HEK293 (cell line): ENCODE data around the gene YAF2.
A peak's percentile ranks its signal among the peaks of the same experiment; 100 is the strongest.

Source experiments
- CTCF ChIA-PET: fragments of 350-600 bp; formaldehyde crosslinking; extraction: SDS; loops from one replicate; lab custom pipeline; 2021; ENCODE audit warnings: antibody characterized with exemption; lab: Yijun Ruan, JAX
- POLR2A ChIA-PET: fragments of 300-600 bp; formaldehyde crosslinking; extraction: SDS; loops from one replicate; lab custom pipeline; 2020; ENCODE audit warnings: antibody characterized with exemption, inconsistent platforms; lab: Yijun Ruan, JAX
- H3K27ac ChIP-seq: fragments of 200-500 bp; sonication (Bioruptor generic); 2 replicates; pipeline ENCODE4 v1.5.1; 2014; ENCODE audit warnings: low read depth, low read length, control low read depth, inconsistent platforms; ENCODE audit errors: extremely low read depth
- H3K36me3 ChIP-seq, 2 experiments: fragments of 200-500 bp in 1 of 2; sonication (Bioruptor generic) in 1 of 2; 1 replicate in 1 of 2; 2 replicates in 1 of 2; pipeline ENCODE4 v1.5.1; 2014 to 2017; ENCODE audit warnings: inconsistent platforms in 2 of 2, low read length in 2 of 2; ENCODE audit not compliant: control insufficient read depth in 2 of 2, insufficient read depth in 1 of 2
- H3K4me1 ChIP-seq: fragments of 200-500 bp; sonication (Bioruptor generic); 2 replicates; pipeline ENCODE4 v1.5.1; 2014; ENCODE audit warnings: mild to moderate bottlenecking, low read length, inconsistent platforms; ENCODE audit not compliant: control insufficient read depth, insufficient read depth
- H3K4me3 ChIP-seq: 2 replicates; pipeline ENCODE4 v1.5.1; 2011; ENCODE audit warnings: low read depth, mild to moderate bottlenecking, control low read depth, low read length, moderate library complexity
- H3K9me3 ChIP-seq: fragments of 200-500 bp; sonication (Bioruptor generic); 2 replicates; pipeline ENCODE4 v1.5.1; 2014; ENCODE audit warnings: low read depth, low read length, inconsistent platforms; ENCODE audit not compliant: control insufficient read depth, insufficient read depth
- FEZF1 ChIP-seq: fragments of 450-650 bp; formaldehyde crosslinking; IDR thresholded peaks from 2 replicates; pipeline ENCODE4 v1.5.1; 2016; ENCODE audit warnings: missing biosample characterization, missing genetic modification characterization
- HOXA7 ChIP-seq: sonication (generic); formaldehyde crosslinking; IDR thresholded peaks from 2 replicates; pipeline ENCODE4 v1.8.1; 2022; ENCODE audit warnings: missing genetic modification reagents, borderline replicate concordance
- ZBTB7A ChIP-seq: fragments of 450-650 bp; formaldehyde crosslinking; IDR thresholded peaks from 2 replicates; pipeline ENCODE4 v1.5.1; 2016; ENCODE audit warnings: low read depth, missing biosample characterization, missing genetic modification characterization
- ZEB2 ChIP-seq: fragments of 450-650 bp; formaldehyde crosslinking; IDR thresholded peaks from 2 replicates; pipeline ENCODE4 v1.5.1; 2016; ENCODE audit warnings: missing biosample characterization, missing genetic modification characterization
- ZNF133 ChIP-seq: fragments of 450-650 bp; formaldehyde crosslinking; IDR thresholded peaks from 2 replicates; pipeline ENCODE4 v1.5.1; 2016; ENCODE audit warnings: missing biosample characterization, missing genetic modification characterization
- ZNF175 ChIP-seq: fragments of 450-650 bp; formaldehyde crosslinking; IDR thresholded peaks from 2 replicates; pipeline ENCODE4 v1.5.1; 2016; ENCODE audit warnings: missing biosample characterization, missing genetic modification characterization
- ZNF23 ChIP-seq: fragments of 450-650 bp; formaldehyde crosslinking; IDR thresholded peaks from 2 replicates; pipeline ENCODE4 v1.5.1; 2016; ENCODE audit warnings: missing biosample characterization, missing genetic modification characterization, borderline replicate concordance
- ZNF341 ChIP-seq: fragments of 450-650 bp; formaldehyde crosslinking; IDR thresholded peaks from 2 replicates; pipeline ENCODE4; 2016; ENCODE audit warnings: low read depth, missing biosample characterization, missing genetic modification characterization
- ZNF529 ChIP-seq: fragments of 450-650 bp; formaldehyde crosslinking; IDR thresholded peaks from 2 replicates; pipeline ENCODE4 v1.5.1; 2017; ENCODE audit warnings: missing genetic modification characterization, missing biosample characterization; ENCODE audit not compliant: insufficient replicate concordance
- ZNF664 ChIP-seq: fragments of 450-650 bp; formaldehyde crosslinking; IDR thresholded peaks from 2 replicates; pipeline ENCODE4 v1.5.1; 2016; ENCODE audit warnings: missing biosample characterization, missing genetic modification characterization
- TF ChIP-seq, protein P1 (sequence below): fragments of 450-650 bp; formaldehyde crosslinking; IDR thresholded peaks from 2 replicates; pipeline ENCODE4 v1.5.1; 2016; ENCODE audit warnings: missing biosample characterization, missing genetic modification characterization
- TF ChIP-seq, protein P2 (sequence below): fragments of 450-650 bp; formaldehyde crosslinking; IDR thresholded peaks from 2 replicates; pipeline ENCODE4 v1.5.1; 2016; ENCODE audit warnings: missing biosample characterization, missing genetic modification characterization
- TF ChIP-seq, protein P3 (sequence below): fragments of 450-650 bp; formaldehyde crosslinking; IDR thresholded peaks from 2 replicates; pipeline ENCODE4 v1.5.1; 2017; ENCODE audit warnings: missing biosample characterization, missing genetic modification characterization
- TF ChIP-seq, protein P4 (sequence below): fragments of 450-650 bp; formaldehyde crosslinking; IDR thresholded peaks from 2 replicates; pipeline ENCODE4 v1.5.0; 2017; ENCODE audit warnings: missing biosample characterization, missing genetic modification characterization, borderline replicate concordance
- TF ChIP-seq, protein P5 (sequence below): fragments of 450-650 bp; formaldehyde crosslinking; IDR thresholded peaks from 2 replicates; pipeline ENCODE4 v1.5.1; 2017; ENCODE audit warnings: missing biosample characterization, mild to moderate bottlenecking, missing genetic modification characterization, moderate library complexity
- TF ChIP-seq, protein P6 (sequence below): fragments of 450-650 bp; formaldehyde crosslinking; IDR thresholded peaks from 2 replicates; pipeline ENCODE4 v1.5.1; 2016; ENCODE audit warnings: missing biosample characterization, missing genetic modification characterization

YAF2 gene

DNA sequence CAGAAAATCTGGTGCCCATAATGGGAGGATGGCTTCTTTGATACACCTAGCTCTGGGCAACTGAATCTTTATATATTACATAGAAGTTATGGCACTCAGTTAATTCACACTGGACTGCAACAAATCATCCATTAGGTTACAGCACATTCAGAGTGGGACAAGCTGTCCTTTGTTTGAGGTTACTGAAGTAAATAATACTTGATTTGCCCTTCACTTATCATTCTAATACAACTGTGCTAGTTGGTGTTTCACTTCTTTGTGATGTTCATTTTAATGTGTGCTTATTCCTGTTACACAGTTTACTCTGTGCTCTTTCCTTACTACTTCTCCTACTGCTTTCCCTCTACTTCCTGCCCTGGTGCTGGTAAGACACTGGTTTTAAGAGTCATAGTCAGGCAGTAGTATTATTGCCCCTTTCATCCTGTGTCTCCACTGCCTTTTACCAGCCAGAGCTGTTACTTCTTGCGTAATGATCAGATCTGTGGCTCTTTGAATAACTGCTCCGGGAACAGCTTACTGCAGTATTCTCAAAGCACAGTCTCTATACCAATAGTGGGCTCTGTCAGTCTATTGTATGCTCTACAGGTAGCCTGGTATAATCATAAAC, 57.0 kb downstream of the YAF2 start:
- no peak for TF ChIP-seq ZNF529
- TF ChIP-seq FEZF1 (tag by site-specific recombination) = peak; percentile 61
- peak; percentile 66 for TF ChIP-seq ZNF341 (tag by site-specific recombination)
- Histone ChIP-seq H3K27ac (no peak overlapping the region), H3K4me1 (no peaks in the 10 kb centered on the region), H3K36me3 (peaks cover 0 to 1% of the 10 kb centered on the region in 2 experiments; a peak in 1 of 3 replicates), H3K9me3 (no peaks in the 10 kb centered on the region), H3K4me3 (no peak overlapping the region)
- CTCF ChIA-PET = no interaction called here
- POLR2A ChIA-PET = no interaction called here

DNA sequence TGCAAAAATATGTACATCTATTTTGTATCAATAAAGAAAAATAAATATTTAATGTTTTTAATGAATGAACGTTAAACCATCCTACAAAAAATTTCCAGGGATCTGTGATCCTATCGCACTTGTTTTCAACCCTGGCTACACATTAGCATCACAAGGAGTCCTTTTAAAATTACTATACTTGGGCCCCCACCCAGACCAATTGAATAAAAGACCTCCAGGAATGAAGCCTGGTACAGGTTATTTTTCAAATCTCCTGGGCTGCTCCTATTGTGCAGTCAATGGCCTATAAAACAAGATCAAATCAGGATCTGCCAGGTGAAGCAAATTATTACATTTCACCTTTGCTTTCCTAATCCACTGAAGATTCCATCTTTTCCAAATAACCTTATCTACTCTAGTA, 59.9 kb downstream of the YAF2 start:
- CTCF ChIA-PET = no interaction called here
- Histone ChIP-seq H3K4me3 (no peak overlapping the region), H3K27ac (no peak overlapping the region), H3K4me1 (no peaks in the 10 kb centered on the region), H3K36me3 (peaks cover 2 to 5% of the 10 kb centered on the region in 2 experiments; a peak in 2 of 3 replicates), H3K9me3 (no peaks in the 10 kb centered on the region)
- POLR2A ChIA-PET = no interaction called here
- TF ChIP-seq, protein P1, sequence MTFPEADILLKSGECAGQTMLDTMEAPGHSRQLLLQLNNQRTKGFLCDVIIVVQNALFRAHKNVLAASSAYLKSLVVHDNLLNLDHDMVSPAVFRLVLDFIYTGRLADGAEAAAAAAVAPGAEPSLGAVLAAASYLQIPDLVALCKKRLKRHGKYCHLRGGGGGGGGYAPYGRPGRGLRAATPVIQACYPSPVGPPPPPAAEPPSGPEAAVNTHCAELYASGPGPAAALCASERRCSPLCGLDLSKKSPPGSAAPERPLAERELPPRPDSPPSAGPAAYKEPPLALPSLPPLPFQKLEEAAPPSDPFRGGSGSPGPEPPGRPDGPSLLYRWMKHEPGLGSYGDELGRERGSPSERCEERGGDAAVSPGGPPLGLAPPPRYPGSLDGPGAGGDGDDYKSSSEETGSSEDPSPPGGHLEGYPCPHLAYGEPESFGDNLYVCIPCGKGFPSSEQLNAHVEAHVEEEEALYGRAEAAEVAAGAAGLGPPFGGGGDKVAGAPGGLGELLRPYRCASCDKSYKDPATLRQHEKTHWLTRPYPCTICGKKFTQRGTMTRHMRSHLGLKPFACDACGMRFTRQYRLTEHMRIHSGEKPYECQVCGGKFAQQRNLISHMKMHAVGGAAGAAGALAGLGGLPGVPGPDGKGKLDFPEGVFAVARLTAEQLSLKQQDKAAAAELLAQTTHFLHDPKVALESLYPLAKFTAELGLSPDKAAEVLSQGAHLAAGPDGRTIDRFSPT (tag by site-specific recombination) = no peak
- TF ChIP-seq, protein P2, sequence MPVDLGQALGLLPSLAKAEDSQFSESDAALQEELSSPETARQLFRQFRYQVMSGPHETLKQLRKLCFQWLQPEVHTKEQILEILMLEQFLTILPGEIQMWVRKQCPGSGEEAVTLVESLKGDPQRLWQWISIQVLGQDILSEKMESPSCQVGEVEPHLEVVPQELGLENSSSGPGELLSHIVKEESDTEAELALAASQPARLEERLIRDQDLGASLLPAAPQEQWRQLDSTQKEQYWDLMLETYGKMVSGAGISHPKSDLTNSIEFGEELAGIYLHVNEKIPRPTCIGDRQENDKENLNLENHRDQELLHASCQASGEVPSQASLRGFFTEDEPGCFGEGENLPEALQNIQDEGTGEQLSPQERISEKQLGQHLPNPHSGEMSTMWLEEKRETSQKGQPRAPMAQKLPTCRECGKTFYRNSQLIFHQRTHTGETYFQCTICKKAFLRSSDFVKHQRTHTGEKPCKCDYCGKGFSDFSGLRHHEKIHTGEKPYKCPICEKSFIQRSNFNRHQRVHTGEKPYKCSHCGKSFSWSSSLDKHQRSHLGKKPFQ (tag by site-specific recombination) = no peak
- no peak for TF ChIP-seq ZNF175 (tag by site-specific recombination)
- TF ChIP-seq, protein P3, sequence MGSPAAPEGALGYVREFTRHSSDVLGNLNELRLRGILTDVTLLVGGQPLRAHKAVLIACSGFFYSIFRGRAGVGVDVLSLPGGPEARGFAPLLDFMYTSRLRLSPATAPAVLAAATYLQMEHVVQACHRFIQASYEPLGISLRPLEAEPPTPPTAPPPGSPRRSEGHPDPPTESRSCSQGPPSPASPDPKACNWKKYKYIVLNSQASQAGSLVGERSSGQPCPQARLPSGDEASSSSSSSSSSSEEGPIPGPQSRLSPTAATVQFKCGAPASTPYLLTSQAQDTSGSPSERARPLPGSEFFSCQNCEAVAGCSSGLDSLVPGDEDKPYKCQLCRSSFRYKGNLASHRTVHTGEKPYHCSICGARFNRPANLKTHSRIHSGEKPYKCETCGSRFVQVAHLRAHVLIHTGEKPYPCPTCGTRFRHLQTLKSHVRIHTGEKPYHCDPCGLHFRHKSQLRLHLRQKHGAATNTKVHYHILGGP (tag by site-specific recombination) = no peak
- TF ChIP-seq, protein P4, sequence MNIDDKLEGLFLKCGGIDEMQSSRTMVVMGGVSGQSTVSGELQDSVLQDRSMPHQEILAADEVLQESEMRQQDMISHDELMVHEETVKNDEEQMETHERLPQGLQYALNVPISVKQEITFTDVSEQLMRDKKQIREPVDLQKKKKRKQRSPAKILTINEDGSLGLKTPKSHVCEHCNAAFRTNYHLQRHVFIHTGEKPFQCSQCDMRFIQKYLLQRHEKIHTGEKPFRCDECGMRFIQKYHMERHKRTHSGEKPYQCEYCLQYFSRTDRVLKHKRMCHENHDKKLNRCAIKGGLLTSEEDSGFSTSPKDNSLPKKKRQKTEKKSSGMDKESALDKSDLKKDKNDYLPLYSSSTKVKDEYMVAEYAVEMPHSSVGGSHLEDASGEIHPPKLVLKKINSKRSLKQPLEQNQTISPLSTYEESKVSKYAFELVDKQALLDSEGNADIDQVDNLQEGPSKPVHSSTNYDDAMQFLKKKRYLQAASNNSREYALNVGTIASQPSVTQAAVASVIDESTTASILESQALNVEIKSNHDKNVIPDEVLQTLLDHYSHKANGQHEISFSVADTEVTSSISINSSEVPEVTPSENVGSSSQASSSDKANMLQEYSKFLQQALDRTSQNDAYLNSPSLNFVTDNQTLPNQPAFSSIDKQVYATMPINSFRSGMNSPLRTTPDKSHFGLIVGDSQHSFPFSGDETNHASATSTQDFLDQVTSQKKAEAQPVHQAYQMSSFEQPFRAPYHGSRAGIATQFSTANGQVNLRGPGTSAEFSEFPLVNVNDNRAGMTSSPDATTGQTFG = no peak
- no peak for TF ChIP-seq ZEB2 (tag by site-specific recombination)
- TF ChIP-seq, protein P5, sequence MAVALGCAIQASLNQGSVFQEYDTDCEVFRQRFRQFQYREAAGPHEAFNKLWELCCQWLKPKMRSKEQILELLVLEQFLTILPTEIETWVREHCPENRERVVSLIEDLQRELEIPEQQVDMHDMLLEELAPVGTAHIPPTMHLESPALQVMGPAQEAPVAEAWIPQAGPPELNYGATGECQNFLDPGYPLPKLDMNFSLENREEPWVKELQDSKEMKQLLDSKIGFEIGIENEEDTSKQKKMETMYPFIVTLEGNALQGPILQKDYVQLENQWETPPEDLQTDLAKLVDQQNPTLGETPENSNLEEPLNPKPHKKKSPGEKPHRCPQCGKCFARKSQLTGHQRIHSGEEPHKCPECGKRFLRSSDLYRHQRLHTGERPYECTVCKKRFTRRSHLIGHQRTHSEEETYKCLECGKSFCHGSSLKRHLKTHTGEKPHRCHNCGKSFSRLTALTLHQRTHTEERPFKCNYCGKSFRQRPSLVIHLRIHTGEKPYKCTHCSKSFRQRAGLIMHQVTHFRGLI = no peak
- TF ChIP-seq ZBTB7A = no peak
- TF ChIP-seq HOXA7 = no peak
- no peak for TF ChIP-seq ZNF664 (tag by site-specific recombination)
- no peak for TF ChIP-seq ZNF133 (tag by site-specific recombination)
- TF ChIP-seq, protein P6, sequence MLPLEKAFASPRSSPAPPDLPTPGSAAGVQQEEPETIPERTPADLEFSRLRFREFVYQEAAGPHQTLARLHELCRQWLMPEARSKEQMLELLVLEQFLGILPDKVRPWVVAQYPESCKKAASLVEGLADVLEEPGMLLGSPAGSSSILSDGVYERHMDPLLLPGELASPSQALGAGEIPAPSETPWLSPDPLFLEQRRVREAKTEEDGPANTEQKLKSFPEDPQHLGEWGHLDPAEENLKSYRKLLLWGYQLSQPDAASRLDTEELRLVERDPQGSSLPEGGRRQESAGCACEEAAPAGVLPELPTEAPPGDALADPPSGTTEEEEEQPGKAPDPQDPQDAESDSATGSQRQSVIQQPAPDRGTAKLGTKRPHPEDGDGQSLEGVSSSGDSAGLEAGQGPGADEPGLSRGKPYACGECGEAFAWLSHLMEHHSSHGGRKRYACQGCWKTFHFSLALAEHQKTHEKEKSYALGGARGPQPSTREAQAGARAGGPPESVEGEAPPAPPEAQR (tag by site-specific recombination) = no peak
- no peak for TF ChIP-seq ZNF23 (tag by site-specific recombination)
